ENCODE measurements around the gene RMDN2. TPM values are rescaled to one million over a fixed set of nuclear protein-coding genes. Genes with fewer than 3 reads are reported as not detected.
A peak's percentile ranks its signal among the peaks of the same experiment; 100 is the strongest.

Gene RMDN2
- total RNA-seq, 1 experiment from 2014 or later: 3.0 TPM

GRCh38 chr2:37896319-37896718 is 28.8 kb upstream of the RMDN2 start:
- 0 out of 2 replicates have a peak, but pooled peaks cover 3% of the 10 kb centered on the region for H3K4me1 Mint-ChIP-seq
- H3K4me3 Mint-ChIP-seq: no peak overlapping the region
- H3K27ac Mint-ChIP-seq: no peak overlapping the region
- H3K36me3 Mint-ChIP-seq: peaks cover 4% of the 10 kb centered on the region; the same call in 1 of the 2 replicates
- H3K9me3 Mint-ChIP-seq: peaks cover 12% of the 10 kb centered on the region
- peak; percentile 79 for ATAC-seq
- DNase-seq (ENCODE audit: low spot score): no peak
- TF ChIP-seq TCF7 (CRISPR knock-in tag; IDR thresholded peaks at IDR 0.05; ENCODE audit: low read depth): no peak
- TF ChIP-seq TEAD1 (CRISPR knock-in tag; IDR thresholded peaks at IDR 0.05): no peak
- TF ChIP-seq STAT6 (CRISPR knock-in tag; conservative IDR thresholded peaks at IDR 0.05; ENCODE audit: low read depth): no peak
- no peak for TF ChIP-seq RORB (CRISPR knock-in tag; IDR thresholded peaks at IDR 0.05)
- no peak for TF ChIP-seq USF1 (CRISPR knock-in tag; IDR thresholded peaks at IDR 0.05)
- TF ChIP-seq RELA (CRISPR knock-in tag; IDR thresholded peaks at IDR 0.05; ENCODE audit: borderline replicate concordance): no peak
- CTCF ChIA-PET: no interaction called here
- POLR2A ChIA-PET: no interaction called here
- H3K27me3 Mint-ChIP-seq (ENCODE audit: low read depth): no peaks in the 10 kb centered on the region

GRCh38 chr2:37897511-37897910 is 27.6 kb upstream of the RMDN2 start:
- Mint-ChIP-seq H3K4me3 (no peak overlapping the region), H3K4me1 (peaks cover 3% of the 10 kb centered on the region; the same call in 1 of the 2 replicates), H3K36me3 (peaks cover 4% of the 10 kb centered on the region; the same call in 1 of the 2 replicates), H3K27me3 (ENCODE audit: low read depth) (no peaks in the 10 kb centered on the region), H3K27ac (no peak overlapping the region), H3K9me3 (peaks cover 14% of the 10 kb centered on the region)
- no peak for ATAC-seq
- CTCF ChIA-PET: interaction anchor here (0.6 to 1.3 kb wide), 4 partner anchors 13 to 377 kb away, joined by 3 to 4 read pairs (median 4); no protein-coding TSS in a partner anchor
- POLR2A ChIA-PET: no interaction called here
- DNase-seq (ENCODE audit: low spot score): no peak
- TF ChIP-seq NR3C1 (CRISPR knock-in tag; conservative IDR thresholded peaks at IDR 0.05; ENCODE audit: low read depth): no peak
- no peak for TF ChIP-seq NFATC4 (CRISPR knock-in tag; IDR thresholded peaks at IDR 0.05)
- no peak for TF ChIP-seq SP1 (CRISPR knock-in tag; conservative IDR thresholded peaks at IDR 0.05)
- TF ChIP-seq ZNF423 (CRISPR knock-in tag; IDR thresholded peaks at IDR 0.05): no peak
- TF ChIP-seq ATF6 (CRISPR knock-in tag; IDR thresholded peaks at IDR 0.05): no peak
- TF ChIP-seq ARID4B (CRISPR knock-in tag; IDR thresholded peaks at IDR 0.05; ENCODE audit: borderline replicate concordance): no peak
- TF ChIP-seq ELF4 (CRISPR knock-in tag; IDR thresholded peaks at IDR 0.05; ENCODE audit: low read depth): no peak
- TF ChIP-seq AFF4 (CRISPR knock-in tag; IDR thresholded peaks at IDR 0.05; ENCODE audit: borderline replicate concordance): no peak
- no peak for TF ChIP-seq TEAD1 (CRISPR knock-in tag; IDR thresholded peaks at IDR 0.05)
- TF ChIP-seq SMAD3 (CRISPR knock-in tag; IDR thresholded peaks at IDR 0.05; ENCODE audit: borderline replicate concordance): no peak
- TF ChIP-seq CREB1 (CRISPR knock-in tag; IDR thresholded peaks at IDR 0.05): no peak
- TF ChIP-seq TCF7 (CRISPR knock-in tag; IDR thresholded peaks at IDR 0.05; ENCODE audit: low read depth): no peak
- TF ChIP-seq MYBL2 (CRISPR knock-in tag; IDR thresholded peaks at IDR 0.05): no peak
- TF ChIP-seq ESRRA (CRISPR knock-in tag; IDR thresholded peaks at IDR 0.05; ENCODE audit: borderline replicate concordance): no peak
- TF ChIP-seq E2F1 (CRISPR knock-in tag; IDR thresholded peaks at IDR 0.05): no peak
- no peak for TF ChIP-seq ZNF232 (CRISPR knock-in tag; IDR thresholded peaks at IDR 0.05)
